Measurements from ENCODE around the gene PTPRK.

The PTPRK gene

GRCh38 chr6:128357392-128358130 lies 162.8 kb downstream of the PTPRK start:
- no peak overlapping the region for H3K4me3 ChIP-seq (ENCODE audit: low read depth, low read length)
- H3K79me2 ChIP-seq, result no peaks in the 10 kb centered on the region
- no peaks in the 10 kb centered on the region for H3K27me3 ChIP-seq (ENCODE audit: control insufficient read depth, insufficient read depth, low read length)
- H3K9ac ChIP-seq, result no peak overlapping the region
- no peak overlapping the region for H3K4me2 ChIP-seq (ENCODE audit: low read length)
- H3K36me3 ChIP-seq (ENCODE audit: control insufficient read depth, insufficient read depth, low read length), result no peaks in the 10 kb centered on the region
- H3K27ac ChIP-seq, result no peak overlapping the region
- H3K9me3 ChIP-seq (ENCODE audit: control insufficient read depth, low read length), result no peaks in the 10 kb centered on the region
- no peaks in the 10 kb centered on the region for H3K4me1 ChIP-seq
- no peak for TF ChIP-seq CTCF (IDR thresholded peaks at IDR 0.05)
- no peak overlapping the region for H2AFZ ChIP-seq

GRCh38 chr6:128352366-128352765 lies 168.0 kb downstream of the PTPRK start:
- Histone ChIP-seq H3K36me3 (ENCODE audit: control insufficient read depth, insufficient read depth, low read length) (no peaks in the 10 kb centered on the region), H3K9me3 (ENCODE audit: control insufficient read depth, low read length) (no peaks in the 10 kb centered on the region), H3K4me3 (ENCODE audit: low read depth, low read length) (no peak overlapping the region), H2AFZ (no peak overlapping the region), H3K4me1 (no peaks in the 10 kb centered on the region), H3K27me3 (ENCODE audit: control insufficient read depth, insufficient read depth, low read length) (no peaks in the 10 kb centered on the region), H3K79me2 (no peaks in the 10 kb centered on the region), H3K4me2 (ENCODE audit: low read length) (no peak overlapping the region), H3K9ac (no peak overlapping the region), H3K27ac (no peak overlapping the region)
- TF ChIP-seq CTCF (IDR thresholded peaks at IDR 0.05), result no peak

- H3K9ac ChIP-seq, result no peak overlapping the region
- no peak overlapping the region for H3K4me3 ChIP-seq (ENCODE audit: low read depth, low read length)
- no peak overlapping the region for H2AFZ ChIP-seq
- no peaks in the 10 kb centered on the region for H3K27me3 ChIP-seq (ENCODE audit: control insufficient read depth, insufficient read depth, low read length)
- no peaks in the 10 kb centered on the region for H3K4me1 ChIP-seq
- no peaks in the 10 kb centered on the region for H3K79me2 ChIP-seq
- H3K9me3 ChIP-seq (ENCODE audit: control insufficient read depth, low read length), result no peaks in the 10 kb centered on the region
- no peaks in the 10 kb centered on the region for H3K36me3 ChIP-seq (ENCODE audit: control insufficient read depth, insufficient read depth, low read length)
- no peak for TF ChIP-seq CTCF (IDR thresholded peaks at IDR 0.05)
- H3K27ac ChIP-seq, result no peak overlapping the region
- no peak overlapping the region for H3K4me2 ChIP-seq (ENCODE audit: low read length)
Observed at GRCh38 chr6:128351255-128351514, 169.2 kb downstream of the PTPRK start.

- no peak overlapping the region for H2AFZ ChIP-seq
- H3K4me1 ChIP-seq, result no peaks in the 10 kb centered on the region
- no peak overlapping the region for H3K4me2 ChIP-seq (ENCODE audit: low read length)
- H3K9ac ChIP-seq, result no peak overlapping the region
- H3K36me3 ChIP-seq (ENCODE audit: control insufficient read depth, insufficient read depth, low read length), result no peaks in the 10 kb centered on the region
- H3K9me3 ChIP-seq (ENCODE audit: control insufficient read depth, low read length), result no peaks in the 10 kb centered on the region
- H3K4me3 ChIP-seq (ENCODE audit: low read depth, low read length), result no peak overlapping the region
- no peaks in the 10 kb centered on the region for H3K27me3 ChIP-seq (ENCODE audit: control insufficient read depth, insufficient read depth, low read length)
- no peak overlapping the region for H3K27ac ChIP-seq
- TF ChIP-seq CTCF (IDR thresholded peaks at IDR 0.05), result no peak
- H3K79me2 ChIP-seq, result no peaks in the 10 kb centered on the region
Observed at GRCh38 chr6:128350416-128351254, 169.8 kb downstream of the PTPRK start.

Measured in parathyroid adenoma (tissue), 2 donors.